GM18499 (cell line): ENCODE measurements around the gene ADIPOR1.

Experiments used
- ATAC-seq: cut with Tn5 transposase; IDR thresholded peaks from one replicate; pipeline ENCODE4 v1.9.1; 2021; ENCODE audit warnings: moderate number of reproducible peaks; ENCODE audit not compliant: insufficient read depth, unreplicated experiment

ADIPOR1 gene

GRCh38 chr1:202974856-202975255 is 16.7 kb upstream of the ADIPOR1 start:
- no peak for ATAC-seq

GRCh38 chr1:202972046-202972445 is 13.9 kb upstream of the ADIPOR1 start:
- ATAC-seq = no peak

GRCh38 chr1:202968895-202969295 is 10.8 kb upstream of the ADIPOR1 start:
- no peak for ATAC-seq

GRCh38 chr1:202968351-202968750 is 10.2 kb upstream of the ADIPOR1 start:
- ATAC-seq = no peak

GRCh38 chr1:202967684-202968281 is 9.7 kb upstream of the ADIPOR1 start:
- no peak for ATAC-seq

- ATAC-seq = no peak
These were observed 8.1 kb upstream of the ADIPOR1 start for GRCh38 chr1:202966006-202966898.

GRCh38 chr1:202965422-202965821 is 7.3 kb upstream of the ADIPOR1 start:
- ATAC-seq = no peak

- ATAC-seq = no peak
These were observed 6.8 kb upstream of the ADIPOR1 start for GRCh38 chr1:202964791-202965410.

- ATAC-seq = no peak
These were observed 3.2 kb upstream of the ADIPOR1 start for GRCh38 chr1:202961220-202961880.

- no peak for ATAC-seq
These were observed 1.1 kb upstream of the ADIPOR1 start for GRCh38 chr1:202959276-202959620.

- ATAC-seq = no peak
These were observed 598 bp upstream of the ADIPOR1 start for GRCh38 chr1:202958544-202959275.

GRCh38 chr1:202956969-202957368 is 1.1 kb downstream of the ADIPOR1 start:
- no peak for ATAC-seq

GRCh38 chr1:202954057-202954745 is 3.9 kb downstream of the ADIPOR1 start:
- no peak for ATAC-seq

GRCh38 chr1:202953392-202953791 is 4.7 kb downstream of the ADIPOR1 start:
- no peak for ATAC-seq

- ATAC-seq = no peak
These were observed 5.3 kb downstream of the ADIPOR1 start for GRCh38 chr1:202952818-202953217.

GRCh38 chr1:202952099-202952498 is 6.0 kb downstream of the ADIPOR1 start:
- ATAC-seq = no peak

- ATAC-seq = no peak
These were observed 6.7 kb downstream of the ADIPOR1 start for GRCh38 chr1:202951437-202951836.

- ATAC-seq = no peak
These were observed 12.6 kb downstream of the ADIPOR1 start for GRCh38 chr1:202945483-202945882.

GRCh38 chr1:202944438-202944921 is 13.6 kb downstream of the ADIPOR1 start:
- ATAC-seq = no peak

- no peak for ATAC-seq
These were observed 15.7 kb downstream of the ADIPOR1 start for GRCh38 chr1:202942426-202942825.
